Measurements from ENCODE around the gene RAB27A. TPM values are rescaled to one million over a fixed set of nuclear protein-coding genes. Genes with fewer than 3 reads are reported as not detected.

Gene RAB27A
- total RNA-seq, 2 experiments from 2014 or later: 122 to 125 TPM

DNA sequence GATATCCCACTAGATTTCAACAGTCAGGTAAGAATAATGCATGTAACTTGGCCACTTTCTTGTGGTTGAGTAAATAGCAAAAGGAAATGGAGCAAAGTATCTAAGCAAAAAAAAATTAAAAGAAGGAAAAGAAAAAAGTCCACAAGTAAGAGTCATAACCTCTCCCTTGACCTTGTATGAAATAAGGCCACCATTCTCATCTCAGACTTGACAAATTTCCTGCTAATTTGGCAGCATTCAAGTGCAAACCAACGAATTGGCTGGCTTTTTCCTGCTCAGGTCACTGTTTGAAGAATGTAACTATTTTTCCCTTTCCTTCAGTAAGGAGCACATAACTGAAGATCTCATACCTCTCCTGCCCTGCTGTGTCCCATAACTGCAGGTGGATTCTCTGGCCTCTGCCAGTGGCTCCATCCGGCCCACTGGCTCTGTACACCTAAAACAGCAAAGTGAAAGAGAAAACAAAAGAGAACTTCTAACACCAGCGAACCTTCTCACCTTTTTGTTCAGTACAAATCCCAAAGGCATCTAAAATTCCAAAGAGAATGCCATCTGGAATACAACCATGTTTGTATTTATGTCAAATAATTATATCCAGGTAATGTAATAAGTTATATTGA, 59.5 kb downstream of the RAB27A start:
- ATAC-seq (peak; percentile 55), DNase-seq (no peak)
- peaks cover 60% of the 10 kb centered on the region for H3K36me3 Mint-ChIP-seq (ENCODE audit: low read depth)
- ChIA-PET POLR2A (no interaction called here), CTCF (interaction anchor here (1.3 kb wide), 1 partner anchor 12 kb away, joined by 3 read pairs; no protein-coding TSS in a partner anchor)
- H3K4me1 Mint-ChIP-seq (ENCODE audit: low read depth): peaks cover 38% of the 10 kb centered on the region
- intact Hi-C loops (cut with micrococcal nuclease): no loop called here
- no peaks in the 10 kb centered on the region for H3K9me3 Mint-ChIP-seq
- TF ChIP-seq, protein P1, sequence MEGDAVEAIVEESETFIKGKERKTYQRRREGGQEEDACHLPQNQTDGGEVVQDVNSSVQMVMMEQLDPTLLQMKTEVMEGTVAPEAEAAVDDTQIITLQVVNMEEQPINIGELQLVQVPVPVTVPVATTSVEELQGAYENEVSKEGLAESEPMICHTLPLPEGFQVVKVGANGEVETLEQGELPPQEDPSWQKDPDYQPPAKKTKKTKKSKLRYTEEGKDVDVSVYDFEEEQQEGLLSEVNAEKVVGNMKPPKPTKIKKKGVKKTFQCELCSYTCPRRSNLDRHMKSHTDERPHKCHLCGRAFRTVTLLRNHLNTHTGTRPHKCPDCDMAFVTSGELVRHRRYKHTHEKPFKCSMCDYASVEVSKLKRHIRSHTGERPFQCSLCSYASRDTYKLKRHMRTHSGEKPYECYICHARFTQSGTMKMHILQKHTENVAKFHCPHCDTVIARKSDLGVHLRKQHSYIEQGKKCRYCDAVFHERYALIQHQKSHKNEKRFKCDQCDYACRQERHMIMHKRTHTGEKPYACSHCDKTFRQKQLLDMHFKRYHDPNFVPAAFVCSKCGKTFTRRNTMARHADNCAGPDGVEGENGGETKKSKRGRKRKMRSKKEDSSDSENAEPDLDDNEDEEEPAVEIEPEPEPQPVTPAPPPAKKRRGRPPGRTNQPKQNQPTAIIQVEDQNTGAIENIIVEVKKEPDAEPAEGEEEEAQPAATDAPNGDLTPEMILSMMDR (IDR thresholded peaks at IDR 0.05): no peak
- H3K27me3 Mint-ChIP-seq: no peaks in the 10 kb centered on the region
- peak overlapping the region; percentile 77 for H3K27ac Mint-ChIP-seq
- no peak overlapping the region for H3K4me3 Mint-ChIP-seq

- no peaks in the 10 kb centered on the region for H3K27me3 Mint-ChIP-seq
- intact Hi-C loops (cut with micrococcal nuclease): no loop called here
- no peak overlapping the region for H3K4me3 Mint-ChIP-seq
- H3K27ac Mint-ChIP-seq: peak overlapping the region; percentile 83
- TF ChIP-seq, protein P1 (IDR thresholded peaks at IDR 0.05): no peak
- H3K36me3 Mint-ChIP-seq (ENCODE audit: low read depth): peaks cover 69% of the 10 kb centered on the region
- peaks cover 65% of the 10 kb centered on the region for H3K4me1 Mint-ChIP-seq (ENCODE audit: low read depth)
- H3K9me3 Mint-ChIP-seq: no peaks in the 10 kb centered on the region
- CTCF ChIA-PET: no interaction called here
- ATAC-seq: no peak
- DNase-seq: no peak
- POLR2A ChIA-PET: no interaction called here
These were observed 63.5 kb downstream of the RAB27A start for GRCh38 chr15:55226127-55226526.

- POLR2A ChIA-PET: no interaction called here
These were observed 64.7 kb downstream of the RAB27A start for GRCh38 chr15:55224892-55225291.

GRCh38 chr15:55222588-55222987, 67.0 kb downstream of the RAB27A start:
- Mint-ChIP-seq H3K27ac (peak overlapping the region; percentile 95), H3K4me3 (peak overlapping the region; percentile 1), H3K4me1 (ENCODE audit: low read depth) (peaks cover 77% of the 10 kb centered on the region), H3K36me3 (ENCODE audit: low read depth) (peaks cover 69% of the 10 kb centered on the region), H3K27me3 (no peaks in the 10 kb centered on the region), H3K9me3 (no peaks in the 10 kb centered on the region)
- intact Hi-C loops (cut with micrococcal nuclease): loop anchor here (2.0 kb wide), 1 partner anchor 60 kb away; no protein-coding TSS in a partner anchor
- ATAC-seq: no peak
- TF ChIP-seq, protein P1 (IDR thresholded peaks at IDR 0.05): no peak
- ChIA-PET POLR2A (interaction anchor here (0.6 to 2.1 kb wide), 6 partner anchors 10 to 60 kb away, joined by 3 to 11 read pairs (median 5); partner anchors contain the start of gene RSL24D1), CTCF (interaction anchor here (1.1 to 1.4 kb wide), 2 partner anchors 60 to 63 kb away, joined by 3 to 4 read pairs; no protein-coding TSS in a partner anchor)
- DNase-seq: no peak

More at GRCh38 chr15:55224892-55225291, 64.7 kb downstream of the RAB27A start:
- no peaks in the 10 kb centered on the region for H3K9me3 Mint-ChIP-seq
- peak overlapping the region; percentile 83 for H3K27ac Mint-ChIP-seq
- H3K27me3 Mint-ChIP-seq: no peaks in the 10 kb centered on the region
- H3K4me1 Mint-ChIP-seq (ENCODE audit: low read depth): peaks cover 64% of the 10 kb centered on the region
- DNase-seq: no peak
- H3K4me3 Mint-ChIP-seq: no peak overlapping the region
- TF ChIP-seq, protein P1 (IDR thresholded peaks at IDR 0.05): no peak
- H3K36me3 Mint-ChIP-seq (ENCODE audit: low read depth): peaks cover 70% of the 10 kb centered on the region
- peak; percentile 28 for ATAC-seq
- intact Hi-C loops (cut with micrococcal nuclease): no loop called here
- CTCF ChIA-PET: interaction anchor here (1.1 to 1.6 kb wide), 2 partner anchors 8 to 44 kb away, joined by 3 read pairs; no protein-coding TSS in a partner anchor
